HUES6 (cell line): Measurements from ENCODE around the gene RAB11FIP5.

Experiments used
- H3K27ac ChIP-seq: 2 replicates; pipeline ENCODE4 v1.7.0; 2013; ENCODE audit warnings: low read depth, mild to moderate bottlenecking, low read length, inconsistent platforms
- H3K27me3 ChIP-seq: 2 replicates; pipeline ENCODE4 v1.6.1; 2013; ENCODE audit warnings: low read length; ENCODE audit not compliant: control insufficient read depth, insufficient read depth
- H3K36me3 ChIP-seq: 2 replicates; pipeline ENCODE4 v1.6.1; 2013; ENCODE audit warnings: low read length; ENCODE audit not compliant: control insufficient read depth, insufficient read depth
- H3K4me1 ChIP-seq: 2 replicates; pipeline ENCODE4 v1.6.1; 2013; ENCODE audit warnings: low read length; ENCODE audit not compliant: control insufficient read depth, insufficient read depth
- H3K4me3 ChIP-seq: 2 replicates; pipeline ENCODE4 v1.5.1; 2013; ENCODE audit warnings: low read depth, low read length
- H3K9ac ChIP-seq: one replicate; pipeline ENCODE4 v1.6.1; 2013; ENCODE audit warnings: mild to moderate bottlenecking, low read length
- H3K9me3 ChIP-seq: 2 replicates; pipeline ENCODE4 v1.6.1; 2013; ENCODE audit warnings: low read depth, low read length; ENCODE audit not compliant: control insufficient read depth, insufficient read depth

RAB11FIP5 gene

GRCh38 chr2:73109431-73110167, 3.1 kb downstream of the RAB11FIP5 start:
- Histone ChIP-seq H3K27ac (no peak overlapping the region), H3K27me3 (peaks cover 7% of the 10 kb centered on the region), H3K36me3 (no peaks in the 10 kb centered on the region), H3K4me1 (peaks cover 10% of the 10 kb centered on the region), H3K9me3 (peaks cover 4% of the 10 kb centered on the region; the same call in 1 of the 2 replicates), H3K9ac (no peak overlapping the region), H3K4me3 (no peak overlapping the region)

GRCh38 chr2:73107211-73107926, 5.4 kb downstream of the RAB11FIP5 start:
- Histone ChIP-seq H3K9ac (no peak overlapping the region), H3K27ac (no peak overlapping the region), H3K27me3 (peaks cover under 1% of the 10 kb centered on the region; the same call in 1 of the 2 replicates), H3K36me3 (no peaks in the 10 kb centered on the region), H3K9me3 (no peaks in the 10 kb centered on the region), H3K4me1 (peaks cover 11% of the 10 kb centered on the region), H3K4me3 (no peak overlapping the region)

- Histone ChIP-seq H3K27me3 (no peaks in the 10 kb centered on the region), H3K4me3 (no peak overlapping the region), H3K27ac (no peak overlapping the region), H3K9me3 (no peaks in the 10 kb centered on the region), H3K4me1 (peaks cover 17% of the 10 kb centered on the region), H3K36me3 (no peaks in the 10 kb centered on the region), H3K9ac (no peak overlapping the region)
These were observed 6.0 kb downstream of the RAB11FIP5 start for GRCh38 chr2:73106791-73107190.

- no peak overlapping the region for H3K4me3 ChIP-seq
- H3K27ac ChIP-seq, result no peak overlapping the region
- no peaks in the 10 kb centered on the region for H3K9me3 ChIP-seq
- no peaks in the 10 kb centered on the region for H3K27me3 ChIP-seq
- H3K36me3 ChIP-seq, result no peaks in the 10 kb centered on the region
- H3K4me1 ChIP-seq, result peaks cover 15% of the 10 kb centered on the region
- no peak overlapping the region for H3K9ac ChIP-seq
These were observed 7.2 kb downstream of the RAB11FIP5 start for GRCh38 chr2:73105511-73105971.

GRCh38 chr2:73104933-73105332, 7.8 kb downstream of the RAB11FIP5 start:
- Histone ChIP-seq H3K9me3 (no peaks in the 10 kb centered on the region), H3K27me3 (no peaks in the 10 kb centered on the region), H3K36me3 (no peaks in the 10 kb centered on the region), H3K4me1 (peaks cover 13% of the 10 kb centered on the region), H3K4me3 (no peak overlapping the region), H3K9ac (no peak overlapping the region), H3K27ac (no peak overlapping the region)

GRCh38 chr2:73103018-73103542, 9.7 kb downstream of the RAB11FIP5 start:
- H3K9ac ChIP-seq, result no peak overlapping the region
- H3K36me3 ChIP-seq, result no peaks in the 10 kb centered on the region
- H3K27me3 ChIP-seq, result no peaks in the 10 kb centered on the region
- H3K4me3 ChIP-seq, result no peak overlapping the region
- H3K27ac ChIP-seq, result no peak overlapping the region
- peaks cover 13% of the 10 kb centered on the region for H3K4me1 ChIP-seq
- no peaks in the 10 kb centered on the region for H3K9me3 ChIP-seq

GRCh38 chr2:73101626-73102256, 11.0 kb downstream of the RAB11FIP5 start:
- Histone ChIP-seq H3K9ac (no peak overlapping the region), H3K4me1 (peaks cover 13% of the 10 kb centered on the region), H3K27me3 (no peaks in the 10 kb centered on the region), H3K4me3 (no peak overlapping the region), H3K9me3 (no peaks in the 10 kb centered on the region), H3K27ac (no peak overlapping the region), H3K36me3 (no peaks in the 10 kb centered on the region)

GRCh38 chr2:73100956-73101355, 11.8 kb downstream of the RAB11FIP5 start:
- Histone ChIP-seq H3K27ac (no peak overlapping the region), H3K4me1 (peaks cover 13% of the 10 kb centered on the region), H3K4me3 (no peak overlapping the region), H3K27me3 (no peaks in the 10 kb centered on the region), H3K36me3 (no peaks in the 10 kb centered on the region), H3K9me3 (no peaks in the 10 kb centered on the region), H3K9ac (no peak overlapping the region)

- H3K36me3 ChIP-seq, result no peaks in the 10 kb centered on the region
- peaks cover 13% of the 10 kb centered on the region for H3K4me1 ChIP-seq
- no peak overlapping the region for H3K9ac ChIP-seq
- H3K27me3 ChIP-seq, result no peaks in the 10 kb centered on the region
- no peak overlapping the region for H3K4me3 ChIP-seq
- no peaks in the 10 kb centered on the region for H3K9me3 ChIP-seq
- no peak overlapping the region for H3K27ac ChIP-seq
These were observed 13.3 kb downstream of the RAB11FIP5 start for GRCh38 chr2:73099486-73099885.

- Histone ChIP-seq H3K36me3 (no peaks in the 10 kb centered on the region), H3K4me1 (peaks cover 6% of the 10 kb centered on the region), H3K27ac (no peak overlapping the region), H3K4me3 (no peak overlapping the region), H3K9me3 (no peaks in the 10 kb centered on the region), H3K9ac (no peak overlapping the region), H3K27me3 (no peaks in the 10 kb centered on the region)
These were observed 16.8 kb downstream of the RAB11FIP5 start for GRCh38 chr2:73095910-73096309.
